GM12878 (cell line): ENCODE results near the gene LAMP1. TPM values are rescaled to one million over a fixed set of nuclear protein-coding genes. Genes with fewer than 3 reads are reported as not detected.

Experiments used
- ATAC-seq: fragments of 200-7000 bp; cut with Tn5 transposase; 3 replicates; pipeline ENCODE4 v1.9.1; 2020; ENCODE audit warnings: mild to moderate bottlenecking, moderate library complexity
- BruUV-seq: library from RNA; stranded (reverse); fragments of 400-500 nt; replicated peaks from 2 replicates; lab custom pipeline; 2021; lab: Mats Ljungman, UMichigan
- CTCF ChIA-PET: fragments of 300-600 bp; sonication (Branson Sonifier 250); formaldehyde crosslinking; extraction: SDS; loops from one replicate; lab custom pipeline; 2021; ENCODE audit warnings: inconsistent platforms; lab: Yijun Ruan, JAX
- POLR2A ChIA-PET: fragments of 350-600 bp; formaldehyde crosslinking; extraction: SDS; loops from one replicate; lab custom pipeline; 2021; ENCODE audit warnings: inconsistent platforms; lab: Charles Lee
- RAD21 ChIA-PET: fragments of 300-600 bp; sonication (Branson Sonifier 250); formaldehyde crosslinking; loops from one replicate; lab custom pipeline; 2023; ENCODE audit warnings: antibody characterized with exemption; ENCODE audit not compliant: unreplicated experiment; lab: Charles Lee
- SMC1A ChIA-PET: fragments of 300-600 bp; sonication (Branson Sonifier 250); formaldehyde crosslinking; loops from one replicate; lab custom pipeline; 2023; ENCODE audit not compliant: unreplicated experiment, uncharacterized antibody; lab: Charles Lee
- DNase-seq: peaks from one replicate; pipeline ENCODE4 v3.0.0-alpha.2; 2011; ENCODE audit warnings: low read depth, low spot score
- FAIRE-seq: peaks from 3 replicates; lab custom pipeline; 2011; peaks lifted over from hg19 to GRCh38; lab: Jason Lieb, UNC
- H2AFZ ChIP-seq: 2 replicates; pipeline ENCODE4 v1.6.0; 2011; ENCODE audit warnings: low read depth, low read length, control low read depth; ENCODE audit not compliant: control insufficient read depth
- H3K27ac ChIP-seq: 2 replicates; pipeline ENCODE4 v1.5.1; 2011; ENCODE audit warnings: control low read depth; ENCODE audit not compliant: control insufficient read depth, insufficient read depth
- H3K27me3 ChIP-seq, 2 experiments: replicated peaks in 1 of 2; 2 replicates each; pipeline versions ENCODE4 v1.6.0 to v1.6.1; 2011; ENCODE audit warnings: low read length in 1 of 2; ENCODE audit not compliant: control insufficient read depth in 2 of 2, insufficient read depth in 2 of 2
- H3K36me3 ChIP-seq, 2 experiments: 2 replicates each; pipeline ENCODE4 v1.5.1; 2011; ENCODE audit warnings: low read length in 1 of 2; ENCODE audit not compliant: control insufficient read depth in 2 of 2, insufficient read depth in 2 of 2
- H3K4me1 ChIP-seq: 2 replicates; pipeline ENCODE4 v1.6.1; 2011; ENCODE audit warnings: mild to moderate bottlenecking, low read length, moderate library complexity, mixed read lengths; ENCODE audit not compliant: control insufficient read depth, insufficient read depth
- H3K4me2 ChIP-seq: 2 replicates; pipeline ENCODE4 v1.6.0; 2011; ENCODE audit warnings: control low read depth; ENCODE audit not compliant: control insufficient read depth, insufficient read depth
- H3K4me3 ChIP-seq: fragments of 200-600 bp; sonication (generic); 2 replicates; pipeline ENCODE4 v1.5.1; 2016
- H3K79me2 ChIP-seq: 2 replicates; pipeline ENCODE4 v1.6.0; 2011; ENCODE audit warnings: low read length; ENCODE audit not compliant: control insufficient read depth, insufficient read depth
- H3K9ac ChIP-seq: 2 replicates; pipeline ENCODE4 v1.8.0; 2011; ENCODE audit warnings: low read length, control low read depth, mixed read lengths; ENCODE audit not compliant: control insufficient read depth, insufficient read depth
- H3K9me3 ChIP-seq: replicated peaks from 3 replicates; pipeline ENCODE4 v1.5.1; 2011; ENCODE audit warnings: mild to moderate bottlenecking, low read length; ENCODE audit not compliant: control insufficient read depth, insufficient read depth
- H4K20me1 ChIP-seq: 2 replicates; pipeline ENCODE4 v1.6.0; 2011; ENCODE audit not compliant: control insufficient read depth, insufficient read depth
- CBFB ChIP-seq: IDR thresholded peaks from 2 replicates; pipeline ENCODE4 v1.6.1; 2016; ENCODE audit warnings: antibody characterized with exemption, low read depth
- EP300 ChIP-seq, 2 experiments: fragments of 150-350 bp in 1 of 2; IDR thresholded peaks; 2 replicates each; pipeline ENCODE4 v1.6.1; 2011 to 2012; ENCODE audit warnings: low read depth in 2 of 2, low read length in 2 of 2, borderline replicate concordance in 1 of 2, improper control_type of control experiment in 1 of 2, inconsistent platforms in 1 of 2; ENCODE audit not compliant: control insufficient read depth in 1 of 2
- SP1 ChIP-seq: IDR thresholded peaks from one replicate; pipeline ENCODE4 v1.6.1; 2011; ENCODE audit warnings: low read depth, low read length
- SRF ChIP-seq, 2 experiments: IDR thresholded peaks; 2 replicates each; pipeline ENCODE4 v1.6.1; 2011; ENCODE audit warnings: low read depth in 2 of 2, low read length in 2 of 2, mild to moderate bottlenecking in 1 of 2, moderate library complexity in 1 of 2
- TAF1 ChIP-seq: IDR thresholded peaks from 2 replicates; pipeline ENCODE4 v1.6.1; 2011; ENCODE audit warnings: mild to moderate bottlenecking, low read depth, low read length, borderline replicate concordance
- WGBS: methylation state at CpG from one replicate; pipeline ENCODE4 v1.1.6; 2016; ENCODE audit warnings: low lambda C conversion rate; ENCODE audit not compliant: insufficient replicate concordance, insufficient coverage; ENCODE audit errors: missing lambda C conversion rate; 5-methylcytosine and 5-hydroxymethylcytosine counted together
- in situ Hi-C: fragments of 300-500 bp; cut with MboI; formaldehyde crosslinking; loops from 9 replicates; pipeline ENCODE4 v1.14.3; 2018; ENCODE audit warnings: mixed read lengths
- intact Hi-C: fragments of 100-400 bp; cut with micrococcal nuclease; formaldehyde crosslinking; loops from one replicate; pipeline ENCODE4 v1.14.2; 2022; ENCODE audit not compliant: unreplicated experiment
- polyA plus RNA-seq, 11 experiments: library from polyadenylated mRNA; depleted of rRNA in 4 of 11; unstranded in 6 of 11; stranded (reverse) in 5 of 11; fragments of >200 nt; fragmentation: Nextera tagmentation in 4 of 11; fragmentation: Illumina TruSeq in 1 of 11; extraction: Ambion mirVana in 4 of 11; extraction: Trizol in 1 of 11; gene quantifications; 1 replicate in 1 of 11; 2 replicates in 10 of 11; pipeline versions ENCODE4 v1.2.1 to v1.2.3, GENCODE V29; 2011 to 2016; ENCODE audit warnings: inconsistent platforms in 2 of 11, missing spikeins in 2 of 11, low read depth in 1 of 11
- total RNA-seq, 4 experiments: library from RNA; depleted of rRNA in 3 of 4; stranded (reverse); fragments of >200 nt in 3 of 4; fragmentation: Illumina TruSeq in 1 of 4; extraction: Trizol in 1 of 4; gene quantifications; 2 replicates each; pipeline versions ENCODE4 v1.2.1 to v1.2.3, GENCODE V29; 2013 to 2021
- TF ChIP-seq, protein P1 (sequence below): fragments of 450-650 bp; conservative IDR thresholded peaks from 2 replicates; pipeline ENCODE4 v1.6.1; 2017; ENCODE audit warnings: mild to moderate bottlenecking, moderate library complexity

LAMP1 gene
- total and polyA plus RNA-seq, 10 of the 15 experiments (the other 5 are each of a cell fraction or from before 2014, with no cell fraction given): 2.5 to 83.0 (median 32.7) TPM

DNA sequence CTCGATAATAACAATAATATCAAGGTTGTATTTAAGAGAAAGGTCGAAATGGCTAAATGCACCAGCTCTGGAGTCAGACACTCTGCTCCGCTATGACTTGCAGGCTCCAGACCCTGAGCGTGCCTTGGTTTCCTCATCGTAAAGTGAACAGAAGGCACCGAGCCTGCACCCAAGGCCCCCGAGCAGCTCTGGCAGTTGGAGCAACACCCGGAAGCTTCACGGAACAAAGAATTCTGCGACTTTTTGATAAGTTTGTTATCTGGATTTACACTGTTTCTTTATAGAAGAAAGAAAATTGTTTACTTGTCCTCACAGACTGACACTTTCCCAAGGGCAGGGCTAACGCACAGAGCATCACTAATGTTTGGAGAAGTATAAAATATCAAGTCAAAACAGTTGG, 62.5 kb downstream of the LAMP1 start:
- H3K9ac ChIP-seq: no peak overlapping the region
- in situ Hi-C loops (no loop called here), intact Hi-C loops (no loop called here)
- H3K36me3 ChIP-seq: no peaks in the 10 kb centered on the region
- H3K9me3 ChIP-seq: no peaks in the 10 kb centered on the region
- no peaks in the 10 kb centered on the region for H3K4me1 ChIP-seq
- FAIRE-seq (no peak), ATAC-seq (no peak), DNase-seq (no peak)
- CTCF ChIA-PET: no interaction called here
- no peak overlapping the region for H2AFZ ChIP-seq
- SMC1A ChIA-PET: no interaction called here
- H3K27ac ChIP-seq: no peak overlapping the region
- H3K27me3 ChIP-seq: peaks cover 0 to 5% of the 10 kb centered on the region in 2 experiments; a peak in 3 of 4 replicates
- H3K4me2 ChIP-seq: no peak overlapping the region
- no peaks in the 10 kb centered on the region for H4K20me1 ChIP-seq
- POLR2A ChIA-PET: no interaction called here
- no peak overlapping the region for H3K4me3 ChIP-seq
- RAD21 ChIA-PET: no interaction called here
- TF ChIP-seq EP300 (IDR thresholded peaks at IDR 0.05; ENCODE audit: borderline replicate concordance in 1 of 2, control insufficient read depth in 1 of 2, low read depth in 2 of 2, low read length in 2 of 2) (no peak), SP1 (no peak), TAF1 (no peak), CBFB (no peak), SRF (IDR thresholded peaks at IDR 0.05; ENCODE audit: low read depth in 2 of 2, low read length in 2 of 2) (no peak)
- TF ChIP-seq, protein P1, sequence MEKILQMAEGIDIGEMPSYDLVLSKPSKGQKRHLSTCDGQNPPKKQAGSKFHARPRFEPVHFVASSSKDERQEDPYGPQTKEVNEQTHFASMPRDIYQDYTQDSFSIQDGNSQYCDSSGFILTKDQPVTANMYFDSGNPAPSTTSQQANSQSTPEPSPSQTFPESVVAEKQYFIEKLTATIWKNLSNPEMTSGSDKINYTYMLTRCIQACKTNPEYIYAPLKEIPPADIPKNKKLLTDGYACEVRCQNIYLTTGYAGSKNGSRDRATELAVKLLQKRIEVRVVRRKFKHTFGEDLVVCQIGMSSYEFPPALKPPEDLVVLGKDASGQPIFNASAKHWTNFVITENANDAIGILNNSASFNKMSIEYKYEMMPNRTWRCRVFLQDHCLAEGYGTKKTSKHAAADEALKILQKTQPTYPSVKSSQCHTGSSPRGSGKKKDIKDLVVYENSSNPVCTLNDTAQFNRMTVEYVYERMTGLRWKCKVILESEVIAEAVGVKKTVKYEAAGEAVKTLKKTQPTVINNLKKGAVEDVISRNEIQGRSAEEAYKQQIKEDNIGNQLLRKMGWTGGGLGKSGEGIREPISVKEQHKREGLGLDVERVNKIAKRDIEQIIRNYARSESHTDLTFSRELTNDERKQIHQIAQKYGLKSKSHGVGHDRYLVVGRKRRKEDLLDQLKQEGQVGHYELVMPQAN: no peak
- no TSS peak for BruUV-seq
- H3K79me2 ChIP-seq: no peaks in the 10 kb centered on the region
- WGBS: 63% methylated on average over 11 of the region's 11 CpGs
